SH-SY5Y (cell line): Measurements from ENCODE around the gene PER1.

Experiments used
- GATA2 ChIP-seq: IDR thresholded peaks from 2 replicates; pipeline ENCODE4 v1.6.1; 2011; ENCODE audit warnings: mild to moderate bottlenecking, low read depth, low read length
- GATA3 ChIP-seq: IDR thresholded peaks from 2 replicates; pipeline ENCODE4 v1.6.1; 2011; ENCODE audit warnings: low read depth, mild to moderate bottlenecking, low read length, moderate library complexity

PER1 gene

GRCh38 chr17:8119581-8120519 lies 32.4 kb downstream of the PER1 start:
- TF ChIP-seq GATA2 (no peak), GATA3 (no peak)

DNA sequence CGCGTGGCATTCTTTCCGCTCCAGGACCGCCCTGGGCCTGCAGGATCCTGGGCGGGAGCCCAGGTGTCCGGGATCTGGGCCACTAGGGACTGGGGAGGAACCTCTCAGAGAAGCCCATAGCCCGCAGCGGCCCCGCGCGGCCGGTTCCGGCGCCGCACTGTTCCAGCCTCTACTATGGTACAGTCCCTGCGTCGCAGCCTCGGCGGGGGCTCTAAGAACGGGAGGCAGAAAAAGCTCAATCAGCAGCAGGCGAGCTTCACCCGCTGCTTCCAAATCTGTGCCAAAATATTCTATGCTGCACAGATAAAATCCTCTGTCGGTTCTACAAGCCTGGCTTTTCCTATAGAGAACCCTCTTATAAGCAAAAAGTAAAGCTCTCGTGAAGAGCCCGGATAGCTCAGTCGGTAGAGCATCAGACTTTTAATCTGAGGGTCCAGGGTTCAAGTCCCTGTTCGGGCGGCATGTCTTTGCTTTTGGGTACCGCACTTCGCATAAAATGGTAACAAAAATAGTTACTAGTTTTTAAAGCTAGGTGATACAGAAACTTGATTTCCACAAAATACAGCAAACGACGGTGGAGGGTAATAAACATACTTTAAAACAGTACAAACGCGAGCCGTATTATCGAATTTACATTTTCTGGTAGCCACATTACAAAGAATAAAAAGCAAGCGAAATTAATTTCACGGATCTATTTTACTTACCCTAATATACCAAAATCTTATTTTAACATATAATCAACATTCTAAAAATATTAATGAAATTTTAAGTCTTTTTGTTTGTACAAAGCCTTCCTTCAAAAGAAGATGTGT lies 33.2 kb downstream of the PER1 start:
- TF ChIP-seq GATA2 (peak; percentile 33; the same call in 1 of the 2 replicates), GATA3 (no peak)

- TF ChIP-seq GATA2, result peak; percentile 79
- TF ChIP-seq GATA3, result no peak
Measured at GRCh38 chr17:8117980-8118768, 34.0 kb downstream of the PER1 start, which contains the start of gene ALOXE3. Gene ALOXE3, minus strand, starts transcription at chr17:8118514. Its CDS starts 524 bp downstream, at chr17:8117990.

DNA sequence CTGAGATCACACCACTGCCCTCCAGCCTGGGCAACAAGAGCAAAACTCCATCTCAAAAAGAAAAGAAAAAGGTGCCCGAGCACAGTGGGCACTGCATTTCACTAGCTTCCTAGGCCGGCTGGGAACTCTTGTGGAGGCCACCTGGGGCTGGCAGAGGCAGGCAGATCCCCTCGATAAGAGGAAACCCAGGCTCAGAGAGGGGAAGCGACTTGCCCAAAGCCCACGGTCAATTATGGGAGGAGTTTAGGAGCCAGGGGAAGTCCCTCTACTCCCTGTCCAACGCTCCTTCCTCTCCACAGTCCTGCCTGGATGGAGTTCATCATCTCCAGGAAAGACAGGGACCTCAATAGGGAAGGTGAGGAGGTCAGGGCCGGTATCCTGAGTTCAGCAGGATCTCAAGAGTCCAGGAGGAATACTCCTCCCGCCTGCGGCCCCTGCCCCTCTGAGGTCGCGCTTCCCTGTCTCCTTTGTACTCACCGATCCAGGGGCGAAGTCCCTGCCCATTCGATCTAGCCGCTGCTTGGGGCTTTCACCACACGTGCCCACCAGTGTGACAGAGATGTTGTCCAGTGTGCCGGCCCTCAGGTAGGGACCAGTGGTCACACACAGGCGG lies 34.7 kb downstream of the PER1 start:
- TF ChIP-seq GATA2 (peak; percentile 91), GATA3 (no peak)

GRCh38 chr17:8116776-8117175 lies 35.4 kb downstream of the PER1 start:
- no peak for TF ChIP-seq GATA3

GRCh38 chr17:8110907-8111306 lies 41.3 kb downstream of the PER1 start:
- TF ChIP-seq GATA3 (no peak), GATA2 (no peak)

- no peak for TF ChIP-seq GATA3
- TF ChIP-seq GATA2, result no peak
Measured at GRCh38 chr17:8110456-8110804, 41.8 kb downstream of the PER1 start.

DNA sequence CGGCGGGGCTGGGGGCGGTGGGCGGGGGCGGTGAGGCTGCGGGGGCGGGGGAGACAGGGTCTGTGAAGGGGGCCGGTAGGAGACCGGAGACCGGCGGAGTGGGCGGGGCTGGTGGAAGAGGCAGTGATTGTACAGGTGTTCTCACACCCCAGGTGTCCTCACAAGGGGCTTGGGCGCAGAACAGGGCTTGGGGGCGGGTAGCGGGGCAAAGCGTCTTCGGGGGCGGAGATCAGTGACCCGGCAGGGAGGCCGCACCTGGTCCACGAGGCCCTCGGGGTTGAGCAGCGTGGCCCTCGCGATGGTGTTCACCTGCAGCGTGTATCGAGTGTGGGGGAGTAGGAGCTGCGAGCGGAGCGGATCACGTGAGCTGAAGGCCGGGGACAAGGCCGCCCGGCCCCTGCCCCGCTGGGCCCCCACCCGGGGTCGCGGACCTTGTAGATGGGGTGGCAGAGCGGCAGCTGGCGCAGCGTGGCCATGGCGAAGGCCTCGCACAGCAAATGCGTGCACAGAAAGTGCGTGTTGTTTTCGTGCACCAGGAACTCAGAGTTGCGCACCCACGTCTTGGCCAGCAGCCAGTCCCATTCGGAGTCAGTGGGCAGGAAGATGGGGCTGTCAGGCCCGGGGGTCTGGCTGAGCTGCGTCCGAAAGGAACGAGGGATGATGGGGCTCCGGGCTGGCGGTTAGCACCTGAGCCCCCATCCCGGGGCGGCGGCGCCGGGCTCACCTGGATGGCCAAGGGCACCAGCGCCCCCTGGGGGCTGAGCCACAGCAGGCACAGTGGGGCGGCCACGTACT lies 42.3 kb downstream of the PER1 start:
- TF ChIP-seq GATA3 (no peak), GATA2 (no peak)

- TF ChIP-seq GATA2, result no peak
- TF ChIP-seq GATA3, result no peak
Measured at GRCh38 chr17:8108972-8109660, 43.1 kb downstream of the PER1 start.

GRCh38 chr17:8105957-8106398 lies 46.2 kb downstream of the PER1 start:
- TF ChIP-seq GATA2, result no peak
- TF ChIP-seq GATA3, result no peak

- TF ChIP-seq GATA3 (no peak), GATA2 (no peak)
Measured at GRCh38 chr17:8104911-8105310, 47.3 kb downstream of the PER1 start.

GRCh38 chr17:8103549-8103948 lies 48.7 kb downstream of the PER1 start:
- TF ChIP-seq GATA3 (no peak), GATA2 (no peak)
